HG03342 (cell line): Measurements from ENCODE around the gene VWCE.

Experiments
- ATAC-seq: cut with Tn5 transposase; IDR thresholded peaks from one replicate; pipeline ENCODE4 v1.9.1; 2021; ENCODE audit warnings: mild to moderate bottlenecking, moderate library complexity; ENCODE audit not compliant: unreplicated experiment

VWCE gene

GRCh38 chr11:61331651-61332050 lies 36.5 kb upstream of the VWCE start:
- ATAC-seq, result no peak

DNA sequence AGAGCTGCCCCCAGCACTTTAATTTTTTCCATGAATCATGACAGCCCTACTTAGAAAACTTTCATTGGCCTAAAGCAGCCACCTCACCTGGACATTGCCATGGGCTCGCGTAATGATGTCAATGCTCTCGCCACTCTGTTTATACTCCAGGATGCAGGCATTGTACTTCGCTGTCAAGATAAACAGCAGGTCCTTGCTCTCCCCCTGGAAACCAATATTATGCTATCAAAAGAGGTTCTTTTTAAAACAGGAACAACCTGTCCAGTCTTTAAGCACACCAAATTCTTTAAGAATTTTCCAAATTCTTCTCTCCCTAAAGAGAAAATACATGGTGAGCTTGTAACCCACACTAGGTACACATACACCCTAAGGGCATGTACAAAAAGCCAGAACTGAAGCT lies 34.8 kb upstream of the VWCE start:
- no peak for ATAC-seq

DNA sequence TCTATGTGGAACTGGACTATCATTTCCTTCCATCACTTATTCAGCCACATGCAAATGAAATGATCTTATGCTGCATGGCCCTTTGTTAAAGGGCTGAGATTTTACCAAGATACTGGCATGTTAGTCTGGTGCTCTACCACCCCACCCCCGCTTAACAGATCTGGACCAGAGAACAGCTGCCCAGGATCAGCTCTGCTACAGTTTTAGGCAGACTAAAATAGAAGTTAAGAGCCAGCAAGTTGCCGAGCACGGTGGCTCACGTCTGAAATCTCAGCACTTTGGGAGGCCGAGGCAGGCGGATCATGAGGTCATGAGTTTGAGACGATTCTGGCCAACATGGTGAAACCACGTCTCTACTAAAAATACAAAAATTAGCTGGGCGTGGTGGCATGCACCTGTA lies 33.2 kb upstream of the VWCE start:
- no peak for ATAC-seq

DNA sequence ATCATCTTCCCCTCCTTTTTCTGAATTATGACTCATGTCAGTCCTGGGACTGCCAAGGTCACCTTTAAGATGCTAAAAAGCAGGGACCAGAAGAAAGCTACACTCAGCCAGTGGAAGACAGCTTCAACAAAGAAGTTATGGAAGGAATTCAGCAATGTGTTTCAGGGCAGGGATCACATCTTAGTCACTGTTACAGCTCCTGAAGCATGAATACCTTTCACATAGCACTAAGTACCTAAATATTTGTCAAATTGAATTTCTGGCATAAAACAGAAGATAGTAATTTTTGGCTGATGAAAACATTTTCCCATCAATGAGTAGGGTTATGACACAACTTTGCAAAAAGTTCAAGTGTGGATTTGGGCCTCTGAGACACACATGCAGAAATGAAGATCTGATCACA lies 32.6 kb upstream of the VWCE start:
- ATAC-seq, result no peak

DNA sequence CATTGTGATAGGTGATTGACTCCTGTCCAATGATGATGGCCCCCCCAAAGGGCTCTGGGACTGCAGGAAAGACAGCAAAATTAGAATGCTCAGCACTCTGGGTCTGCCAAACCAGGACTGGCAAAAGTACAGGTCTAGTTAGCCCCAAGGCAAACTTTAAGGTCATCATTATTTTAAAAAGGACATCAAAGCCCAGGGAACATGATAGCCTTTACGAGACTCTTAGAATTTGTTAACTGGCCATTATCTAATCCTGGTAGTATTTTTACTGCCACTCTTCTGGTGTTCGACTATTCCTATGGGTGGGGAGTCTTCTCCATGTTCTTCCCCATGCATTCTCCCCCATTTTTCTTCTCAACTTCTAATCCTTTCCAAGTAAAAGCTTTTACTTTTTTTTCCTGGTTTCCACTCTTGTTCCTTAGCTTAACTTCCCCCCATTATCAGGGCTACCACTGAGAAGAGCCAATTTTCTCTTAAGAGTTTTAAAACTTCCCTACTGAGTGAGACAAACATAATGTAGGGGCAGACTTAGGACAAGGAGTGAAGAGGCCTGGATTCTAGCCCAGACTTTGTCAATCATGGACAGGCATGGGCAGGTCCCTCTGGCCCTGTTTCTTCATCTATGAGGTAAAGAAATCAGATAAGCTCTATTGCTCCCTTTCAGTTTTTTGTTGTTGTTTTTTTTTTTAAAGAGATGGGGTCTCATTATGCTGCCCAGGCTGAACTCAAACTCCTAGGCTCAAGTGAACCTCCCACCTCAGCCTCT lies 30.7 kb upstream of the VWCE start:
- ATAC-seq, result no peak

DNA sequence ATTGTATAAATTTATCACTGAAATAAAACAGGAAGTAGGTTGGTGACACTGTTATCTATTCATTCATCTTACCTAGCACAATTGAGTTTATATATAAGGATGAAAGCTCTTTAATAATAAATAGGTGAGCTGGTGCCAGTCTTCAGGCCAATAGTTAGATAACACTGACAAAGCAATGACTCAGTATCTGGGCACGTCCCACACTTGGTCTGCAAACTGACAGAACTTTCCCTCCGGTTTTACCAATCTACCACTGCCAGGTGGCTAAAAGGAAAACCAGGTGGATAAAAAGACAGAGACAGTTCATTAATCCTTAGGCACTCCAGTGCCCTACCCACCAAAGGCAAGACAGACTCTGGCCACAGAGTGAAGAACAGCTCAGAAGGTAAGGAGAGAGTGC lies 20.1 kb upstream of the VWCE start:
- ATAC-seq, result no peak

GRCh38 chr11:61310749-61311148 lies 15.6 kb upstream of the VWCE start:
- no peak for ATAC-seq

DNA sequence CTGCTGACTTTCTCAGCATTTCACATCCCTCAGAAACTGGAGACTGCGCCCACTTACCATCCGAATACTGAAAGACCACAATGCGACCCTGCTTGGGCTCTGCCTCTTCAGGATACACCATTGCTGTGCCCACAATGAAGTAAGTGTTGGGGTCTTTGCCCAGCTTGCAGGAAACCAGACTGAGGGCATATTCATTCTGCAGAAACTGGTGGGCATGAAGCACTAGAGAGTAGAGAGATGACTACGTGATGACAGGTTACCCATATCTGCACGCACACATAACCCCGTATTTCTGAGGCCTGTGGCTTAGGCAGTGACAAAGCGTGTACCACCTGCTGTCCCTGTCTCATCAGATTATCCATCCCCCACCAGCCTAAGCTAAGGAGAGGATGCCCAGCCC lies 14.6 kb upstream of the VWCE start:
- no peak for ATAC-seq

DNA sequence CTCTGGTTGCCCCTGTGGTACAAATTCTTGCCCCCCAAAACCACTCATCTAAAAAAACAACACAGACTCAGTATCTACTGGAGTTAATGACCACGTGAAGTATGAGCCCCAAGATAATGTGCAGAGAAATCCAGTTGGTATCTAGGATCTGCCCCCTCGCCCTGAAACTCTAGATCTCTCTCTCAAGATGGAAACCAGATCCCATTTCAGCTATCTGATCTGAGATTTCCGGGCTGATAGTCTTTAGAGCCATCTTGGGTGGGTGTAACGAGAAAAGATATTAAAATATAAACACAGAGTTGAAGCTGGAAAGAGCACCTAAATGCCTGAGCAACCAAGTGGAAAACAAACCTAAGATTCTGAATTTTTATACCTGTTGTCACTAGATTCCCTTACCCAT lies 14.0 kb upstream of the VWCE start:
- ATAC-seq, result no peak

DNA sequence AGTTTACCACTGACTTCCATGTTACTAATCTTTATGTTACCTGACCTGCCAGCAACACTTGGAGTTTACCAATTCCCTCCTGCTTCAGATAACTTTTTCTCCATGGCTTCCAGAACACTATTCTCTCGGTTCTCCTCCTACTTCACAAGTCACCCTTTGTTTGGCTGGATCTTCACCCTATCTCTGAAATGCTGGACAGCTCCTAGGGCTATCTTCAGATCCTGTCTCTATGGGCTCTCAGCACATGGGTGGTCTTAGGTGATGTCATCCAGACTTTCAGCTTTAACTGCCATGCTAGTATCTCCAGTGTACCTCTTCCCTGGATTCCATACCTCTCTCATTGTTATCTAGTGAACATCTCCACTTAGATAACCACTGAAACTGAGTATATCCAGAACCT lies 12.2 kb upstream of the VWCE start:
- no peak for ATAC-seq

DNA sequence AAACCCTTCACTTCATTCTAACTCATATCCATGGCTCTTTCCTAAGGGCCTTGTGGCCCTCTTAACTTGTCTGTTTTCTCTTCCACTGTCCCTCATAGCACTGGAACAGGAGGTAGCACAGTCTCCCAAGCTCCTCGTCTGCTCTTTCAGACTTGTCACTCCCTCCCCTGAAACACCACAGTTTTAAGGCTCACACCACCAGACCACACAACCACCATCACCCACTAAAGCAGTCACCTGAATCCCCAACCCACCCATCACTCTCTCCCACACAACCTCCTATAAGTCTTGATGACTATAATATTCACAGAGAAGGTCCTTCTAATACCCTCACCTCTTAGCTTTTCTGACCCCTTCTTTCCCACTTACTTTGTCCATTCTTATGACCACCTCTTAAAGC lies 11.1 kb upstream of the VWCE start:
- no peak for ATAC-seq

GRCh38 chr11:61305417-61305816 lies 10.3 kb upstream of the VWCE start:
- no peak for ATAC-seq

GRCh38 chr11:61303725-61304124 lies 8.6 kb upstream of the VWCE start:
- ATAC-seq, result no peak

GRCh38 chr11:61302550-61302949 lies 7.4 kb upstream of the VWCE start:
- no peak for ATAC-seq

DNA sequence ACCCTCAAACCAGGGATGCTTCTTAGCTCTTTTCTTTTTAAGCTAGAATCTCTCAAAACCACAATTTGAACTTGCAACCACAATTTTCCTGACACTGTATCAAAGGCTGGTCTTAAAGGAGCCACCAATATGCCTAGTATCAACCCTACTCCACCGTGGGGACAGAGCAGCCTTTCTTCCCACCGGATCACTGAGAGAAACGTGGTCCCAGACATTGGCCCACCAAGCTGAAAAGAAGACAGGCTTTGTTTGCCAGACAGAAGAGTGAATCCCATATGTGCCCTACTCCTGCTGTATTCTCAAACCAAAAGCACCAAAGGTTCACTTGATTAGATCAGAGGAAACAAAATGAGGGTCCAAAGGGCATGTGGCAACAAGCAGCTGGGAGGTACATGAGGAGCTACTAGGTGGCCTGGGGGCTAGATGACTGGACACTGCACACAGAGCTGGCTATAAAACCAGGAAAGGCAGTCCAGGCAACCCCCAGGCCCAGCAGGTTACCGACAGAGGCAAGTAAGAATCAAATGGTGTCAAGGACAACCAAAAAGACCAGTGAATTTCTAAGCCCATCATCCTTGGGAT lies 3.6 kb upstream of the VWCE start:
- no peak for ATAC-seq

DNA sequence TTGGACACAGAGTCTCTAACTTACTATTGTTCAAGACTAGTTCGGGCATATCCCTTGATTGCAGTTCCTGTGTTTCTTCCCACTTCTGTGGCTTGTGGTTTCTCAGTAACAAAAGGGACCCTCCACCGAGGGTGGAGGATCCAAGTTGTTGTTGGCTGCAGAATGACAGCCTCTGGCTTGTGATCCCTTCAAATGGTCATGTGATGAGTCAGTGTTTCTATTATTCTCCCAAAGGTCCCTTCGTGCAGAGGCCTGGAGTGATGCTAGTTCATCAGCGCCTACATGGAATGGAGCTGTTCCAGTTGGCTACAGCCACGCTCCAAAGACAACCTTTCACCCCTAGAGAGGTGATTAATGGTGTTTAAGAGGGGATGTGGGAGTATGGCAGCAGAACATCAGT lies 2.6 kb upstream of the VWCE start:
- no peak for ATAC-seq

DNA sequence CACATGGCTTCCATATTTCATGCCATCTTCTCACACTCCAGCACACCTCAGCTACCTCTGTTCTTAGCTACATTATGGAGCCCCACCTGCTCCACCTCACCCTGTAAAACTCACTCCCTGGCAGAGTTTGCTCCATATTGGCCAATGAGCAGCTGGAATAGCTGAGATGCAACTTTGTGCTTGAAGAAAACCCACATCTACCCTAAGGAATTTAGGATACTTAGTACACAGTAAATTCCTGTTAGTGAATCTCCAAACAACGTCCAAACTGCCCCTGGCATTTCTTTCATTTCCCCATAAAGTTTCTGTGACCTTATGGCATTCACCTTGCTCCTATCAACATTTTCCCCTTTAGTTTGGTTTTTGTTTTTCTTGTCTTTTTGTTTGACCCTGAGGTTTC lies 2.2 kb upstream of the VWCE start:
- no peak for ATAC-seq

- ATAC-seq, result no peak
Observed at GRCh38 chr11:61295596-61295926, 445 bp upstream of the VWCE start.

DNA sequence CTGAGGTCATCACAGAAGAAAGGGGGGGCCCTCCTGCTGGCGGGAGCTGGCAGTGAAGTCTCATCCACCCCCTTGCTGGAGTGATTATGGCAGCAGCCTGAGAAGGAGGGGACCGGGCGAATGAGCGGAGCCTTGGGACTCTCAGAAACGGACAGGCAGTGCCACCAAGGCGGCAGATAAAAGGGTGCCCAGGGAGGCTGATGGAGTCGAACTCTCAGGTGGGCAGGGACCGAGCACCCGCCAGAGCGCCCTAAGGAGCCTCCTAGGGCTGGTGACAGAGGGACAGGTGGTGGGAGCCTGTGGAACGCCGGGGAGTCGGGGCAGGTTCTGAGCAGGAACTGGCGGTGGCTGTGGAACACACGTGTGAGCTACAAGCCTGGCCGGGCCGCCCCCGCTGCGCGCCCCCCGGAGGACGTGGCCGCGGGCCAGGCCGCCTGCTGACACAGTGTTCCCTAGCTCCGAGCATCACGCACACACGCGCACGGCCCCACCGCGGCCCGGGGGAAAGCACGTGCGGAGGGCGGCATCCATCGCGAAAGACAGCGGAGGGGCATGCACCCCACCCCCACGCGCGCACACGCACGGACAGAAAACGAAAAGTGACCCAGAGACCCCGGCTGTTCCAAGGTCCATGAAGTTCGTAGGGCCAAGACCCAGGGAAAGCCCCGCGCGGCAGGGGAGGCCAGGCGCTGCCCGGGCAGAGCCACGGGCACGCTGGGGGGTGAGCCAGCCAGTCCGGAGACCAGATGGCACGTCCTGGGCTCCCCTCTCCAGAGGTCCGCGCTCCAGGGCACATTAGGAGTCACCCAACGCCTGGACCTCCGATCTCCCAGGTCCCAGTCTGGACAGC lies 1.0 kb downstream of the VWCE start:
- ATAC-seq, result peak; percentile 22

DNA sequence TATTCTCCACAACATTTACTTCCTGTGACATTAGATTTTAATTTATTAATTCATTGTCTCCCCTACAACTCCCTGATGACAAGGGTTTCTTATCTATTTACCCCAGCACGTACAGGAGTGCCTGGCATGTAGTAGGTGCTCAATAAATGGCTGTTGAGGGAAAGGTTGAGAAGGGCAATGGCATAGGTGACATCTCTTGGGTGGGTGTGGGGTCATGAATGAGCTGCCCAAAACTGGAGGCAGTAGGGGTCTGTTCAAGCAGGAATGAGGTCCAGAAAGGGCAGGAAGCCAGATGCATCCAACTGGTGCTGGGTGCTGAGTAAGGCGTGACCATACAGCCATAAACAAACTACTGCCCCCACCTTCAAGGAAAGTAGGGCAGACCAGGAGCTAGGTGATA lies 2.8 kb downstream of the VWCE start:
- ATAC-seq, result no peak

DNA sequence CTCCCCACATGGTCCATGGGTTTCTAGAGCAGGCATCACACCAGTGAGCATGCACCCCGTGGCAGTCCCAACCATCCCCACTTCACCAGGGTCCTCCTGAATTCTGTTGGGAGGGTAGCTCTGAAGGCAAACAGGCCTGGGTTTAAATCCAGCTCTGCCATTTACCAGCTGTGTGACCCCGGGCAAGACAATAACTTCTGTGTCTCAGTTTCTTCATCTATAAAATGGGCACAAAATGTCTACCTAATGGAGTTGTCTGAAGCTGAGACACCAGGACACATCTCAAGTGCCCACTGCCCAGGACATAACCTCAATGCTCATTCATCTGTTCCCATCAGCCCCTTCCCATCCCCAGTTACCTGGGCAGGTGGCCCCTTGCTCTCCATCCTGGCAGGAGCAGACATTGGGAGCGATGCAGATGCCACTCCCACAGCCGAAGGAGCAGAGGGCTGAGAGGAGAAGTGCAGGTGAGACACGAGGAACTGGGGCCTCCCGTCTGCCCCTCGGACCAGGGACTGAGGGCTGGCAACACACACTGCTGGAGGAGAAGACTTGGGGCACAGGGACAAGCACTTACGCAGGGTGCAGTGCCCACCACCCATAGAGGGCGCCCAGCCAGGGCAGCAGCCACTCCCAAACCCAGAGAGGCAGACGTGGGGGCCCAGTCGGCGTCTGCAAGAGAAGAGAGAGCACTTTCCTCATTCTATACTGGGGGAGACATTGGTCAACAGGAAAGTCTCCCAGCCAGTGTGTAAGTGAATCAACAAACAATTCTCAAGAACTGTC lies 4.0 kb downstream of the VWCE start:
- ATAC-seq, result no peak
